Measurements from ENCODE around the gene IP6K3.

The IP6K3 gene

GRCh38 chr6:33678932-33679490, 67.7 kb downstream of the IP6K3 start:
- DNase-seq (ENCODE audit: low read depth in 3 of 3, low spot score in 1 of 3) = no peak

- no peak for DNase-seq (ENCODE audit: low read depth in 3 of 3, low spot score in 1 of 3)
These were observed 68.3 kb downstream of the IP6K3 start for GRCh38 chr6:33678233-33678931.

- DNase-seq (ENCODE audit: low read depth in 3 of 3, low spot score in 1 of 3) = no peak
These were observed 69.0 kb downstream of the IP6K3 start for GRCh38 chr6:33677689-33678088.

GRCh38 chr6:33677143-33677660, 69.5 kb downstream of the IP6K3 start:
- no peak for DNase-seq (ENCODE audit: low read depth in 3 of 3, low spot score in 1 of 3)

GRCh38 chr6:33676416-33677142, 70.1 kb downstream of the IP6K3 start:
- no peak for DNase-seq (ENCODE audit: low read depth in 3 of 3, low spot score in 1 of 3)

GRCh38 chr6:33675968-33676367, 70.7 kb downstream of the IP6K3 start:
- DNase-seq (ENCODE audit: low read depth in 3 of 3, low spot score in 1 of 3) = no peak

- DNase-seq (ENCODE audit: low read depth in 3 of 3, low spot score in 1 of 3) = no peak
These were observed 72.9 kb downstream of the IP6K3 start for GRCh38 chr6:33673851-33674250.

GRCh38 chr6:33672808-33673207, 73.9 kb downstream of the IP6K3 start:
- DNase-seq (ENCODE audit: low read depth in 3 of 3, low spot score in 1 of 3) = no peak

GRCh38 chr6:33671744-33672072, 75.0 kb downstream of the IP6K3 start:
- no peak for DNase-seq (ENCODE audit: low read depth in 3 of 3, low spot score in 1 of 3)

Data from stimulated activated CD4-positive, alpha-beta T cell treated with anti-CD3 and anti-CD28 coated beads, TNF-alpha, amount 100 ng/mL, for 1 hour (primary cell).